Trophoblast cell (in vitro differentiated cells and primary cell): ENCODE data around the gene ATP5PF.
"Not testable (repeated sequence)": the region's sequence is repeated elsewhere in the genome, so short reads cannot be mapped to it uniquely, and the experiment has no call there.

ENCODE experiments used
- DNase-seq, 2 donors: peaks; one replicate each; pipeline ENCODE4 v3.0.0-alpha.2; 2016
- H2AFZ ChIP-seq: 2 replicates; pipeline ENCODE4 v1.6.1; 2013; ENCODE audit warnings: low read length, moderate library complexity, mild to moderate bottlenecking; ENCODE audit not compliant: insufficient read depth, poor library complexity
- H2AK5ac ChIP-seq: 2 replicates; pipeline ENCODE4 v1.6.1; 2013; ENCODE audit warnings: mild to moderate bottlenecking, low read length
- H2BK120ac ChIP-seq: 2 replicates; pipeline ENCODE4 v1.6.1; 2013; ENCODE audit warnings: low read length, mild to moderate bottlenecking, moderate library complexity; ENCODE audit not compliant: insufficient read depth, poor library complexity
- H2BK12ac ChIP-seq: 2 replicates; pipeline ENCODE4 v1.6.1; 2013; ENCODE audit warnings: mild to moderate bottlenecking, low read length, moderate library complexity
- H2BK5ac ChIP-seq: 2 replicates; pipeline ENCODE4 v1.6.1; 2013; ENCODE audit warnings: low read length, low read depth, moderate library complexity, mild to moderate bottlenecking; ENCODE audit not compliant: poor library complexity
- H3K14ac ChIP-seq: 2 replicates; pipeline ENCODE4 v1.6.1; 2013; ENCODE audit warnings: mild to moderate bottlenecking, low read length
- H3K18ac ChIP-seq: 2 replicates; pipeline ENCODE4 v1.6.1; 2013; ENCODE audit warnings: mild to moderate bottlenecking, low read length
- H3K23ac ChIP-seq: 2 replicates; pipeline ENCODE4 v1.6.1; 2013; ENCODE audit warnings: low read length
- H3K27ac ChIP-seq: 2 replicates; pipeline ENCODE4 v1.5.1; 2013; ENCODE audit warnings: low read depth, mild to moderate bottlenecking, inconsistent platforms, low read length, moderate library complexity
- H3K27me3 ChIP-seq: 2 replicates; pipeline ENCODE4 v1.6.1; 2013; ENCODE audit warnings: inconsistent platforms, mild to moderate bottlenecking, low read length, moderate library complexity; ENCODE audit not compliant: insufficient read depth
- H3K36me3 ChIP-seq, 2 experiments: 1 replicate in 1 of 2; 2 replicates in 1 of 2; pipeline ENCODE4 v1.6.1; 2013; ENCODE audit warnings: low read length in 2 of 2, mild to moderate bottlenecking in 2 of 2, moderate library complexity in 1 of 2; ENCODE audit not compliant: insufficient read depth in 2 of 2, control insufficient read depth in 1 of 2
- H3K4ac ChIP-seq: 2 replicates; pipeline ENCODE4 v1.6.1; 2013; ENCODE audit warnings: low read depth, mild to moderate bottlenecking, low read length, moderate library complexity
- H3K4me1 ChIP-seq, 2 experiments: 1 replicate in 1 of 2; 2 replicates in 1 of 2; pipeline ENCODE4 v1.6.1; 2013; ENCODE audit warnings: low read length in 2 of 2, mild to moderate bottlenecking in 2 of 2, moderate library complexity in 1 of 2; ENCODE audit not compliant: insufficient read depth in 2 of 2, control insufficient read depth in 1 of 2
- H3K4me2 ChIP-seq: 2 replicates; pipeline ENCODE4 v1.6.1; 2013; ENCODE audit warnings: inconsistent platforms, mild to moderate bottlenecking, low read length, moderate library complexity
- H3K4me3 ChIP-seq: 2 replicates; pipeline ENCODE4 v1.5.1; 2013; ENCODE audit warnings: mild to moderate bottlenecking, low read depth, low read length, inconsistent platforms
- H3K79me1 ChIP-seq: one replicate; pipeline ENCODE4 v1.6.1; 2013; ENCODE audit warnings: low read length
- H3K79me2 ChIP-seq: 2 replicates; pipeline ENCODE4 v1.6.1; 2013; ENCODE audit warnings: low read length, mild to moderate bottlenecking; ENCODE audit not compliant: control insufficient read depth, insufficient read depth, poor library complexity
- H3K9ac ChIP-seq: 2 replicates; pipeline ENCODE4 v1.6.1; 2013; ENCODE audit warnings: mild to moderate bottlenecking, low read length
- H3K9me3 ChIP-seq: 2 replicates; pipeline ENCODE4 v1.6.1; 2013; ENCODE audit warnings: low read depth, mild to moderate bottlenecking, control low read depth, inconsistent platforms, low read length; ENCODE audit not compliant: insufficient read depth
- H4K12ac ChIP-seq: 2 replicates; pipeline ENCODE4 v1.6.1; 2013; ENCODE audit warnings: low read depth, mild to moderate bottlenecking, low read length, moderate library complexity
- H4K8ac ChIP-seq: 2 replicates; pipeline ENCODE4 v1.6.1; 2013; ENCODE audit warnings: low read depth, mild to moderate bottlenecking, low read length, moderate library complexity
- H4K91ac ChIP-seq: one replicate; pipeline ENCODE4 v1.6.1; 2013; ENCODE audit warnings: low read depth, mild to moderate bottlenecking, low read length, moderate library complexity
- WGBS: extraction: QIAGEN DNeasy Blood & Tissue Kit; methylation state at CpG from one replicate; pipeline ENCODE4 v1.1.7; 2013; ENCODE audit warnings: missing lambda C conversion rate; ENCODE audit not compliant: insufficient read length, insufficient coverage; ENCODE audit errors: extremely low coverage; 5-methylcytosine and 5-hydroxymethylcytosine counted together

Gene ATP5PF

DNA sequence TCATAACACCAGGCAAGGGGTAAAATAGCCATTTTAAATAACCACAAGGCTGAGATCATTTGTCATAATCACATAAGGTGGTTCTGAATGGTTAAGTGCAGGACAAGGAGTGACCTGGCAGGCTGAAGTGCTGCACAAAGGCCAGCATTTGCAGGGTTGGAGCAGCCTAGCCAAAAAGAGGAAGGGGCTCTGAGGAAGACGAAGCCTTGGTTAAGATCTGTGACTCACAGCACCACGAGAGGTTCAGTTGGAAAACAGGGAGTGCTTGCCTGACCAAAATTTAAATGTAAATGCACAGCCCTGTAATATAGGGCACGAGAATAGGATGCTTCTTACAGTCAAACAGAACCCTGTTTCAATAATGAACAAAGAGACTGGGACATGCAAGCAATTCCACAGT, 12.1 kb downstream of the ATP5PF start:
- Histone ChIP-seq H3K4me1 (no peaks in the 10 kb centered on the region), H2AFZ (no peak overlapping the region), H2BK12ac (no peak overlapping the region), H3K18ac (no peak overlapping the region), H3K14ac (no peak overlapping the region), H3K23ac (no peak overlapping the region), H2AK5ac (no peak overlapping the region), H4K91ac (no peak overlapping the region), H3K9me3 (no peaks in the 10 kb centered on the region), H3K27me3 (no peaks in the 10 kb centered on the region), H3K9ac (no peak overlapping the region), H3K4ac (no peak overlapping the region), H2BK5ac (no peak overlapping the region), H3K4me3 (no peak overlapping the region), H4K12ac (no peak overlapping the region), H3K27ac (no peak overlapping the region), H3K79me1 (no peaks in the 10 kb centered on the region), H3K36me3 (peaks cover 11 to 21% of the 10 kb centered on the region in 2 experiments), H2BK120ac (no peak overlapping the region), H3K79me2 (no peaks in the 10 kb centered on the region), H4K8ac (no peak overlapping the region), H3K4me2 (no peak overlapping the region)
- DNase-seq: no peak
- no CpG with 5 or more reads among the region's 3 CpGs for WGBS

DNA sequence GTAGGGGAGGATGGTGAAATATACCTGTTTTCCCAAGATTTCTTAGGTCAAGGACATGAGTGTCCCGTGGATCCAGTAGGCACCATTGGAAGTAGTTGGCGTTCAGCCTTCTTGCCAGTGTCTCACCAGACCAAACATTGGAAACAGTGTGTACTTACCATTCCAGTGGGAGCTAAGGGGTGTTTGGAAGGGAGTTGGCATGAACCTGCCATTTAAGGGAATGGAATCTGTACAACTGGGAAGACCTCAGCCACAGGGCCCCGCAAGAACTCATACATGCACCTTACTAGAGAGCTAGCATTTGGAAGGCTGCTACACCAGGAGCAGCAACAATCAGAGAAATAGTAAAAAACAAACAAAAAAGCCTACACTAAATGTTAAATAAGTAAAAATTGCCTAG, 12.7 kb downstream of the ATP5PF start:
- Histone ChIP-seq H2BK12ac (no peak overlapping the region), H3K4me3 (no peak overlapping the region), H3K4me2 (no peak overlapping the region), H3K27me3 (no peaks in the 10 kb centered on the region), H4K8ac (no peak overlapping the region), H3K18ac (no peak overlapping the region), H3K27ac (no peak overlapping the region), H3K4ac (no peak overlapping the region), H4K91ac (no peak overlapping the region), H3K9ac (no peak overlapping the region), H2AFZ (no peak overlapping the region), H4K12ac (no peak overlapping the region), H3K36me3 (peaks cover 11 to 19% of the 10 kb centered on the region in 2 experiments), H3K23ac (no peak overlapping the region), H3K79me2 (no peaks in the 10 kb centered on the region), H2AK5ac (no peak overlapping the region), H3K14ac (no peak overlapping the region), H3K4me1 (no peaks in the 10 kb centered on the region), H2BK120ac (no peak overlapping the region), H3K79me1 (no peaks in the 10 kb centered on the region), H3K9me3 (no peaks in the 10 kb centered on the region), H2BK5ac (no peak overlapping the region)
- DNase-seq: no peak
- WGBS: no CpG with 5 or more reads among the region's 3 CpGs

DNA sequence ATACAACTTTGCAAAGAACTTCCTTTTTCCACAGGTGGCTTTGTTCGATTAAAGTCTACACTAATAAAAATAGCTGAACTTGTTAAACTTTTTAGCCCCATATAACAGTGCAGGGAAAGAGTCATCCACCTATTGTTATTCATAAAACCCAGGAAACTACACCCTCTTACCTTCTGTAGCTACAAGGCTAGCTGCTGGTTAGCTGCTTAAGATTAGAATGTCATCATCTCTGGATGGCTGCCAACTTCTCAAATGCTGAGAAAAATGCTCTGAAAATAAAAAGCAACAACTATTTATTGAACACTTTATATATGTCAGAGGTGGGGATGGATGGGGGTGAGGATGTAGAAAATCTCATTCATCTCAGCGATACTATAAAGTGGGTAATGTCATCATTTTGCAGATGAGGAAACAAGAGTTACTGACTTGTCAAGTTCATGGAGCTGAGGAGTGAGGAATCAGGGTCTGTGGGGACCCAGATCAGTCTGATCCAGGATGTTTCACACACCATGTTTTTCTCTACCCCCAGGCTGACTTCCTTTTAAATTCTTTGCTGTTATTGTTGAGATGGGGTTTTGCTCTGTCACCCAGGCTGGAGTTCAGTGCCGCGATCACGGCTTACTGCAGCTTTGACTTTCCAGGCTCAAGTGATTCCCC, 17.1 kb downstream of the ATP5PF start:
- no peaks in the 10 kb centered on the region for H3K9me3 ChIP-seq
- no peaks in the 10 kb centered on the region for H3K79me1 ChIP-seq
- H2BK12ac ChIP-seq: no peak overlapping the region
- WGBS: no CpG with 5 or more reads among the region's 5 CpGs
- no peak for DNase-seq
- no peak overlapping the region for H3K9ac ChIP-seq
- H3K36me3 ChIP-seq: peaks cover 6 to 9% of the 10 kb centered on the region in 2 experiments
- H4K91ac ChIP-seq: no peak overlapping the region
- H2BK5ac ChIP-seq: no peak overlapping the region
- no peaks in the 10 kb centered on the region for H3K79me2 ChIP-seq
- H2AFZ ChIP-seq: no peak overlapping the region
- no peaks in the 10 kb centered on the region for H3K27me3 ChIP-seq
- no peak overlapping the region for H3K4ac ChIP-seq
- no peak overlapping the region for H3K23ac ChIP-seq
- no peak overlapping the region for H3K14ac ChIP-seq
- H3K4me2 ChIP-seq: no peak overlapping the region
- no peak overlapping the region for H3K27ac ChIP-seq
- H4K8ac ChIP-seq: no peak overlapping the region
- H2AK5ac ChIP-seq: no peak overlapping the region
- no peak overlapping the region for H3K4me3 ChIP-seq
- no peaks in the 10 kb centered on the region for H3K4me1 ChIP-seq
- no peak overlapping the region for H4K12ac ChIP-seq
- no peak overlapping the region for H3K18ac ChIP-seq
- H2BK120ac ChIP-seq: no peak overlapping the region

DNA sequence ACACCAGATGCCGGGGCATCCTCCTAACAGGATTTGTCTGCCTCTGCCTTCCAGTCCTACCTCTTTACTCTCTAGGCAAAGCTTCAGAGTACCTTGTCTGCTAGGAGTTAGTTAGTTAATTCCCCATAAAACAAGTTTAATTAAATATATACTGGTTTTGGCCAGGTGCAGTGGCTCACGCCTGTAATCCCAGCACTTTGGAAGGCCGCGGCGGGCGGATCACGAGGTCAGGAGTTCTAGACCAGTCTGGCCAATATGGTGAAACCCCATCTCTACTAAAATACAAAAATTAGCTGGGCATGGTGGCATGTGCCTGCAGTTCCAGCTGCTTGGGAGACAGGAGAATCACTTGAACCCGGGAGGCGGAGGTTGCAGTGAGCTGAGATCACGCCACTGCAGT, 20.6 kb downstream of the ATP5PF start:
- not testable (repeated sequence) for H3K18ac ChIP-seq, H3K23ac ChIP-seq, H2AK5ac ChIP-seq, H4K91ac ChIP-seq, H2BK12ac ChIP-seq, H3K4ac ChIP-seq, H2BK120ac ChIP-seq, H3K4me3 ChIP-seq, H4K8ac ChIP-seq, H3K4me2 ChIP-seq, H3K27ac ChIP-seq, H4K12ac ChIP-seq, H3K27me3 ChIP-seq, H3K9ac ChIP-seq, H3K79me2 ChIP-seq, H3K14ac ChIP-seq, H3K9me3 ChIP-seq, H2AFZ ChIP-seq, H3K79me1 ChIP-seq, H2BK5ac ChIP-seq, H3K36me3 ChIP-seq, DNase-seq, H3K4me1 ChIP-seq
- WGBS: no CpG with 5 or more reads among the region's 10 CpGs
